ENCODE results near the gene HTR1D. TPM values are rescaled to one million over a fixed set of nuclear protein-coding genes. Genes with fewer than 3 reads are reported as not detected.

HTR1D gene
- total RNA-seq, 1 experiment from 2014 or later: 5.4 TPM

DNA sequence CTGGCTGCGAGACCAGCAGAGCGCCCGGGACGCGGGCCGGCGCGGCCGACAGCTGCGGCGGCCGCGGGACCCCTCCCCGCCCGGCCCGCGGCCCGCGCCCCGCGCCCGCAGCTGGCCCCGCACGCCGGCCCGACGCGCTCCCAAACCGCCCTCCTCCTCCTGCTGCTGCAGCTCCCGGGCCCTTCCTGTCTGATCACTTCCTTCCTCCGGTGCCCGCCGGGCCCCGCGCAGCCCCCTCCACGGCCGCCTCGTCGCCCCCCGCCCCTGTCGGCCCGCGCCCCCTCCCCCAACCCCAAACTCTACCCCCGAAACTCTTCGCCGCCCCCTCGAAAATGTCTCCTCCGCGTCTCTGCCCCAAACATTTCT, 49.2 kb downstream of the HTR1D start:
- no peaks in the 10 kb centered on the region for H3K27me3 Mint-ChIP-seq (ENCODE audit: low read depth)
- no peaks in the 10 kb centered on the region for H3K9me3 Mint-ChIP-seq
- TF ChIP-seq, protein P1, sequence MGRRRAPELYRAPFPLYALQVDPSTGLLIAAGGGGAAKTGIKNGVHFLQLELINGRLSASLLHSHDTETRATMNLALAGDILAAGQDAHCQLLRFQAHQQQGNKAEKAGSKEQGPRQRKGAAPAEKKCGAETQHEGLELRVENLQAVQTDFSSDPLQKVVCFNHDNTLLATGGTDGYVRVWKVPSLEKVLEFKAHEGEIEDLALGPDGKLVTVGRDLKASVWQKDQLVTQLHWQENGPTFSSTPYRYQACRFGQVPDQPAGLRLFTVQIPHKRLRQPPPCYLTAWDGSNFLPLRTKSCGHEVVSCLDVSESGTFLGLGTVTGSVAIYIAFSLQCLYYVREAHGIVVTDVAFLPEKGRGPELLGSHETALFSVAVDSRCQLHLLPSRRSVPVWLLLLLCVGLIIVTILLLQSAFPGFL (CRISPR knock-in tag; IDR thresholded peaks at IDR 0.05; ENCODE audit: borderline replicate concordance): no peak
- TF ChIP-seq GTF2I (CRISPR knock-in tag; conservative IDR thresholded peaks at IDR 0.05): no peak
- TF ChIP-seq ZNF425 (CRISPR knock-in tag; conservative IDR thresholded peaks at IDR 0.05): no peak
- TF ChIP-seq NR2C2 (CRISPR knock-in tag; IDR thresholded peaks at IDR 0.05): no peak
- no peak for TF ChIP-seq MLX (CRISPR knock-in tag; IDR thresholded peaks at IDR 0.05)
- TF ChIP-seq JUN (CRISPR knock-in tag; IDR thresholded peaks at IDR 0.05): no peak
- no peak for TF ChIP-seq NFATC4 (CRISPR knock-in tag; IDR thresholded peaks at IDR 0.05)
- TF ChIP-seq SOX15 (CRISPR knock-in tag; IDR thresholded peaks at IDR 0.05): no peak
- TF ChIP-seq GRHL2 (CRISPR knock-in tag; IDR thresholded peaks at IDR 0.05; ENCODE audit: insufficient replicate concordance, severe bottlenecking): no peak
- TF ChIP-seq TP53 (CRISPR knock-in tag; IDR thresholded peaks at IDR 0.05): no peak
- no peak for TF ChIP-seq ZNF317 (CRISPR knock-in tag; IDR thresholded peaks at IDR 0.05; ENCODE audit: borderline replicate concordance, low read depth)
- TF ChIP-seq, protein P2, sequence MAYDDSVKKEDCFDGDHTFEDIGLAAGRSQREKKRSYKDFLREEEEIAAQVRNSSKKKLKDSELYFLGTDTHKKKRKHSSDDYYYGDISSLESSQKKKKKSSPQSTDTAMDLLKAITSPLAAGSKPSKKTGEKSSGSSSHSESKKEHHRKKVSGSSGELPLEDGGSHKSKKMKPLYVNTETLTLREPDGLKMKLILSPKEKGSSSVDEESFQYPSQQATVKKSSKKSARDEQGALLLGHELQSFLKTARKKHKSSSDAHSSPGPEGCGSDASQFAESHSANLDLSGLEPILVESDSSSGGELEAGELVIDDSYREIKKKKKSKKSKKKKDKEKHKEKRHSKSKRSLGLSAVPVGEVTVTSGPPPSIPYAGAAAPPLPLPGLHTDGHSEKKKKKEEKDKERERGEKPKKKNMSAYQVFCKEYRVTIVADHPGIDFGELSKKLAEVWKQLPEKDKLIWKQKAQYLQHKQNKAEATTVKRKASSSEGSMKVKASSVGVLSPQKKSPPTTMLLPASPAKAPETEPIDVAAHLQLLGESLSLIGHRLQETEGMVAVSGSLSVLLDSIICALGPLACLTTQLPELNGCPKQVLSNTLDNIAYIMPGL (CRISPR knock-in tag; IDR thresholded peaks at IDR 0.05): no peak
- no peak for TF ChIP-seq ELF4 (CRISPR knock-in tag; IDR thresholded peaks at IDR 0.05; ENCODE audit: low read depth)
- peak overlapping the region; percentile 99 for H3K27ac Mint-ChIP-seq
- DNase-seq (ENCODE audit: low spot score): no peak
- ChIA-PET POLR2A (interaction anchor here (1.0 to 1.6 kb wide), 5 partner anchors 14 to 149 kb away, joined by 3 to 5 read pairs (median 4); partner anchors contain the start of gene KDM1A), CTCF (interaction anchor here (1.2 to 4.3 kb wide), 5 partner anchors 16 to 176 kb away, joined by 3 to 29 read pairs (median 6); partner anchors contain the start of gene HNRNPR)
- peaks cover 44% of the 10 kb centered on the region for H3K4me1 Mint-ChIP-seq
- H3K36me3 Mint-ChIP-seq: no peaks in the 10 kb centered on the region
- no peak for ATAC-seq
- H3K4me3 Mint-ChIP-seq: peak overlapping the region; percentile 98

- CTCF ChIA-PET: interaction anchor here (1.3 to 4.3 kb wide), 4 partner anchors 17 to 177 kb away, joined by 3 to 29 read pairs (median 5); partner anchors contain the start of gene HNRNPR
- peak overlapping the region; percentile 78 for H3K27ac Mint-ChIP-seq
- H3K4me1 Mint-ChIP-seq: peaks cover 44% of the 10 kb centered on the region
- ATAC-seq: peak; percentile 40
- DNase-seq (ENCODE audit: low spot score): peak; percentile 72
- TF ChIP-seq FOXK1 (CRISPR knock-in tag; IDR thresholded peaks at IDR 0.05) (peak; percentile 24; the same call in 1 of the 2 replicates), FOXJ3 (CRISPR knock-in tag; IDR thresholded peaks at IDR 0.05; ENCODE audit: borderline replicate concordance) (no peak), ZNF423 (CRISPR knock-in tag; IDR thresholded peaks at IDR 0.05) (peak; percentile 95), RELA (CRISPR knock-in tag; IDR thresholded peaks at IDR 0.05; ENCODE audit: borderline replicate concordance) (no peak), SP1 (CRISPR knock-in tag; conservative IDR thresholded peaks at IDR 0.05) (no peak), ATF2 (CRISPR knock-in tag; IDR thresholded peaks at IDR 0.05; ENCODE audit: borderline replicate concordance, low read depth) (no peak), JUN (CRISPR knock-in tag; IDR thresholded peaks at IDR 0.05) (no peak), GABPB1 (CRISPR knock-in tag; IDR thresholded peaks at IDR 0.05) (no peak)
- TF ChIP-seq, protein P3, sequence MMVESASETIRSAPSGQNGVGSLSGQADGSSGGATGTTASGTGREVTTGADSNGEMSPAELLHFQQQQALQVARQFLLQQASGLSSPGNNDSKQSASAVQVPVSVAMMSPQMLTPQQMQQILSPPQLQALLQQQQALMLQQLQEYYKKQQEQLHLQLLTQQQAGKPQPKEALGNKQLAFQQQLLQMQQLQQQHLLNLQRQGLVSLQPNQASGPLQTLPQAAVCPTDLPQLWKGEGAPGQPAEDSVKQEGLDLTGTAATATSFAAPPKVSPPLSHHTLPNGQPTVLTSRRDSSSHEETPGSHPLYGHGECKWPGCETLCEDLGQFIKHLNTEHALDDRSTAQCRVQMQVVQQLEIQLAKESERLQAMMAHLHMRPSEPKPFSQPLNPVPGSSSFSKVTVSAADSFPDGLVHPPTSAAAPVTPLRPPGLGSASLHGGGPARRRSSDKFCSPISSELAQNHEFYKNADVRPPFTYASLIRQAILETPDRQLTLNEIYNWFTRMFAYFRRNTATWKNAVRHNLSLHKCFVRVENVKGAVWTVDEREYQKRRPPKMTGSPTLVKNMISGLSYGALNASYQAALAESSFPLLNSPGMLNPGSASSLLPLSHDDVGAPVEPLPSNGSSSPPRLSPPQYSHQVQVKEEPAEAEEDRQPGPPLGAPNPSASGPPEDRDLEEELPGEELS (CRISPR knock-in tag; IDR thresholded peaks at IDR 0.05): no peak
- TF ChIP-seq, protein P4, sequence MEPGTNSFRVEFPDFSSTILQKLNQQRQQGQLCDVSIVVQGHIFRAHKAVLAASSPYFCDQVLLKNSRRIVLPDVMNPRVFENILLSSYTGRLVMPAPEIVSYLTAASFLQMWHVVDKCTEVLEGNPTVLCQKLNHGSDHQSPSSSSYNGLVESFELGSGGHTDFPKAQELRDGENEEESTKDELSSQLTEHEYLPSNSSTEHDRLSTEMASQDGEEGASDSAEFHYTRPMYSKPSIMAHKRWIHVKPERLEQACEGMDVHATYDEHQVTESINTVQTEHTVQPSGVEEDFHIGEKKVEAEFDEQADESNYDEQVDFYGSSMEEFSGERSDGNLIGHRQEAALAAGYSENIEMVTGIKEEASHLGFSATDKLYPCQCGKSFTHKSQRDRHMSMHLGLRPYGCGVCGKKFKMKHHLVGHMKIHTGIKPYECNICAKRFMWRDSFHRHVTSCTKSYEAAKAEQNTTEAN (CRISPR knock-in tag; IDR thresholded peaks at IDR 0.05): no peak
- POLR2A ChIA-PET: interaction anchor here (0.6 to 1.6 kb wide), 5 partner anchors 13 to 149 kb away, joined by 3 to 5 read pairs (median 4); partner anchors contain the start of gene KDM1A
- H3K36me3 Mint-ChIP-seq: no peaks in the 10 kb centered on the region
- peak overlapping the region; percentile 89 for H3K4me3 Mint-ChIP-seq
- no peaks in the 10 kb centered on the region for H3K9me3 Mint-ChIP-seq
- no peaks in the 10 kb centered on the region for H3K27me3 Mint-ChIP-seq (ENCODE audit: low read depth)
Observed at GRCh38 chr1:23167353-23168078, 49.8 kb downstream of the HTR1D start.

Measured in WTC11 (cell line).